WTC11 (cell line): ENCODE measurements around the gene SPOP. TPM values are rescaled to one million over a fixed set of nuclear protein-coding genes. Genes with fewer than 3 reads are reported as not detected.
"Not testable (repeated sequence)": the region's sequence is repeated elsewhere in the genome, so short reads cannot be mapped to it uniquely, and the experiment has no call there.

Experiments
- ATAC-seq: fragments of 200-7000 bp; cut with Tn5 transposase; 2 replicates; pipeline ENCODE4 v1.10.0; 2021; ENCODE audit warnings: mild to moderate bottlenecking, moderate library complexity
- CTCF ChIA-PET: fragments of 300-600 bp; sonication (Branson Sonifier 250); formaldehyde crosslinking; loops from one replicate; lab custom pipeline; 2021; ENCODE audit warnings: antibody characterized with exemption; lab: Charles Lee
- POLR2A ChIA-PET: fragments of 350-600 bp; sonication (Branson Sonifier 250); formaldehyde crosslinking; loops from one replicate; lab custom pipeline; 2021; ENCODE audit warnings: antibody characterized with exemption; lab: Charles Lee
- DNase-seq: peaks from one replicate; pipeline ENCODE4 v3.0.0; 2021; ENCODE audit warnings: low spot score
- H3K27ac Mint-ChIP-seq: 2 replicates; pipeline ENCODE4 v1.8.0; 2021; ENCODE audit warnings: mixed read lengths
- H3K27me3 Mint-ChIP-seq: 2 replicates; pipeline ENCODE4 v1.8.0; 2021; ENCODE audit warnings: low read depth, mild to moderate bottlenecking, moderate library complexity, mixed read lengths
- H3K36me3 Mint-ChIP-seq: 2 replicates; pipeline ENCODE4 v1.8.0; 2021; ENCODE audit warnings: mixed read lengths
- H3K4me1 Mint-ChIP-seq: 2 replicates; pipeline ENCODE4 v1.8.0; 2022; ENCODE audit warnings: mixed read lengths
- H3K4me3 Mint-ChIP-seq: 2 replicates; pipeline ENCODE4 v1.8.0; 2021; ENCODE audit warnings: mild to moderate bottlenecking, moderate library complexity, mixed read lengths
- H3K9me3 Mint-ChIP-seq: 2 replicates; pipeline ENCODE4 v1.8.0; 2021; ENCODE audit warnings: mixed read lengths
- E2F1 ChIP-seq: sonication (generic); formaldehyde crosslinking; IDR thresholded peaks from 2 replicates; pipeline ENCODE4 v1.8.0; 2022; ENCODE audit warnings: mild to moderate bottlenecking, missing genetic modification reagents
- FOXP4 ChIP-seq: sonication (generic); formaldehyde crosslinking; IDR thresholded peaks from 2 replicates; pipeline ENCODE4 v1.8.0; 2022; ENCODE audit warnings: mild to moderate bottlenecking, missing genetic modification reagents
- GRHL2 ChIP-seq: fragments of 250-450 bp; sonication (Bioruptor Pico); IDR thresholded peaks from 2 replicates; pipeline ENCODE4 v1.8.0; 2022; ENCODE audit warnings: mild to moderate bottlenecking, moderate library complexity; ENCODE audit not compliant: insufficient replicate concordance, severe bottlenecking
- JAZF1 ChIP-seq: fragments of 250-450 bp; sonication (Bioruptor Pico); IDR thresholded peaks from 2 replicates; pipeline ENCODE4 v1.9.0; 2021; ENCODE audit warnings: moderate library complexity, mild to moderate bottlenecking, inconsistent platforms
- PRRX2 ChIP-seq: fragments of 250-450 bp; sonication (Bioruptor Pico); IDR thresholded peaks from 2 replicates; pipeline ENCODE4 v1.8.0; 2021; ENCODE audit warnings: mild to moderate bottlenecking
- TCF7 ChIP-seq: sonication (generic); formaldehyde crosslinking; IDR thresholded peaks from 2 replicates; pipeline ENCODE4 v1.8.0; 2022; ENCODE audit warnings: mild to moderate bottlenecking, low read depth, missing genetic modification reagents, moderate library complexity
- ZNF416 ChIP-seq: fragments of 250-450 bp; sonication (Bioruptor Pico); IDR thresholded peaks from 2 replicates; pipeline ENCODE4 v1.9.0; 2021; ENCODE audit warnings: mild to moderate bottlenecking, inconsistent platforms
- ZNF532 ChIP-seq: fragments of 250-450 bp; sonication (Bioruptor Pico); IDR thresholded peaks from 2 replicates; pipeline ENCODE4 v1.9.0; 2021; ENCODE audit warnings: mild to moderate bottlenecking, borderline replicate concordance
- total RNA-seq: library from RNA; stranded (reverse); gene quantifications from 3 replicates; pipeline ENCODE4 v1.2.3, GENCODE V29; 2021
- TF ChIP-seq, protein P1 (sequence below): fragments of 250-450 bp; sonication (Bioruptor Pico); IDR thresholded peaks from 2 replicates; pipeline ENCODE4 v1.9.0; 2021; ENCODE audit warnings: mild to moderate bottlenecking

Gene SPOP
- total RNA-seq, 1 experiment from 2014 or later = 19.2 TPM

DNA sequence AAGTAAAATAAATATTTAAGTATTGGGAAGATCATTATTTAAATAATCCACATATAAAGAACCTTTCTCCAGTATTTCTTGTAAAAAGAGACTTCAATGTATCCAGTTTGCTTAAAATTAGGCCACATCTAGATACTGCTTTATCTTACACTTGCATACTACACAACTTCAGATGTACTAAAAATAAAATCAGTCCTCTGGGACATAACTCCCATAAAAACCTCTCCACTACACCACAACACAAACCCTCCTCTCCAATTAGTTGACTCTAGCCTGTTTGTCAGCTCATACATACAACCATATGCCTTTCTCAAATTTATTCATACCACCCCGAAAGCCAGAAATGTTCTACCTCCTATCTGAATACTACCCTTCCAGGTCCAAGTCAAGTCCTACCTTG, 21.6 kb downstream of the SPOP start:
- peaks cover 8% of the 10 kb centered on the region; the same call in 1 of the 2 replicates for H3K36me3 Mint-ChIP-seq
- ATAC-seq = no peak

DNA sequence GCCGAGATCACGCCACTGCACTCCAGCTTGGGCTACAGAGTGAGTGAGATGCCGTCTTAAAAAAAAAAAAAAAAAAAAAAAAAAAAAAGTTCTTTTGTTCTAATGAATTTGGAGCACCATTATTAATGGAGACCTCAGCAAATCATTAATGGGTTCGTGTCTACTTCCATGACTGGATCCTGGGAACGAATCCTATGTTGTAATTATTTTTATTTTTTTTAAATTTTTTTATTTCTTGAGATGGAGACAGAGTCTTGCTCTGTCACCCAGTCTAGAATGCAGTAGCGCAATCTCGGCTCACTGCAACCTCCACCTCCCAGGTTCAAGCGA, 30.7 kb downstream of the SPOP start:
- POLR2A ChIA-PET = no interaction called here
- DNase-seq = no peak
- no peak overlapping the region for H3K4me3 Mint-ChIP-seq
- TF ChIP-seq, protein P1, sequence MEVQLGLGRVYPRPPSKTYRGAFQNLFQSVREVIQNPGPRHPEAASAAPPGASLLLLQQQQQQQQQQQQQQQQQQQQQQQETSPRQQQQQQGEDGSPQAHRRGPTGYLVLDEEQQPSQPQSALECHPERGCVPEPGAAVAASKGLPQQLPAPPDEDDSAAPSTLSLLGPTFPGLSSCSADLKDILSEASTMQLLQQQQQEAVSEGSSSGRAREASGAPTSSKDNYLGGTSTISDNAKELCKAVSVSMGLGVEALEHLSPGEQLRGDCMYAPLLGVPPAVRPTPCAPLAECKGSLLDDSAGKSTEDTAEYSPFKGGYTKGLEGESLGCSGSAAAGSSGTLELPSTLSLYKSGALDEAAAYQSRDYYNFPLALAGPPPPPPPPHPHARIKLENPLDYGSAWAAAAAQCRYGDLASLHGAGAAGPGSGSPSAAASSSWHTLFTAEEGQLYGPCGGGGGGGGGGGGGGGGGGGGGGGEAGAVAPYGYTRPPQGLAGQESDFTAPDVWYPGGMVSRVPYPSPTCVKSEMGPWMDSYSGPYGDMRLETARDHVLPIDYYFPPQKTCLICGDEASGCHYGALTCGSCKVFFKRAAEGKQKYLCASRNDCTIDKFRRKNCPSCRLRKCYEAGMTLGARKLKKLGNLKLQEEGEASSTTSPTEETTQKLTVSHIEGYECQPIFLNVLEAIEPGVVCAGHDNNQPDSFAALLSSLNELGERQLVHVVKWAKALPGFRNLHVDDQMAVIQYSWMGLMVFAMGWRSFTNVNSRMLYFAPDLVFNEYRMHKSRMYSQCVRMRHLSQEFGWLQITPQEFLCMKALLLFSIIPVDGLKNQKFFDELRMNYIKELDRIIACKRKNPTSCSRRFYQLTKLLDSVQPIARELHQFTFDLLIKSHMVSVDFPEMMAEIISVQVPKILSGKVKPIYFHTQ = no peak
- TF ChIP-seq ZNF416 (CRISPR knock-in tag) (no peak), FOXP4 (no peak)
- TF ChIP-seq, all 79 proteins: peak for 0
- Mint-ChIP-seq H3K4me1 (peaks cover 19% of the 10 kb centered on the region), H3K27me3 (no peaks in the 10 kb centered on the region), H3K27ac (no peak overlapping the region), H3K9me3 (no peaks in the 10 kb centered on the region), H3K36me3 (no peaks in the 10 kb centered on the region)
- CTCF ChIA-PET = interaction anchor here (0.6 to 2.4 kb wide), 5 partner anchors 12 to 1903 kb away, joined by 3 to 13 read pairs (median 4); no protein-coding TSS in a partner anchor
- no peak for ATAC-seq

More for the DNA sequence above, 21.6 kb downstream of the SPOP start:
- Mint-ChIP-seq H3K9me3 (peaks cover 2% of the 10 kb centered on the region; the same call in 1 of the 2 replicates), H3K4me1 (no peaks in the 10 kb centered on the region), H3K27me3 (no peaks in the 10 kb centered on the region), H3K4me3 (no peak overlapping the region), H3K27ac (0 out of 2 replicates have a peak overlapping the region, but pooled peaks have one; percentile 2)
- DNase-seq = no peak
- no peak for TF ChIP-seq ZNF532 (CRISPR knock-in tag)
- no peak for TF ChIP-seq GRHL2
- no peak for TF ChIP-seq TCF7 (CRISPR knock-in tag)
- POLR2A ChIA-PET = no interaction called here
- CTCF ChIA-PET = no interaction called here

DNA sequence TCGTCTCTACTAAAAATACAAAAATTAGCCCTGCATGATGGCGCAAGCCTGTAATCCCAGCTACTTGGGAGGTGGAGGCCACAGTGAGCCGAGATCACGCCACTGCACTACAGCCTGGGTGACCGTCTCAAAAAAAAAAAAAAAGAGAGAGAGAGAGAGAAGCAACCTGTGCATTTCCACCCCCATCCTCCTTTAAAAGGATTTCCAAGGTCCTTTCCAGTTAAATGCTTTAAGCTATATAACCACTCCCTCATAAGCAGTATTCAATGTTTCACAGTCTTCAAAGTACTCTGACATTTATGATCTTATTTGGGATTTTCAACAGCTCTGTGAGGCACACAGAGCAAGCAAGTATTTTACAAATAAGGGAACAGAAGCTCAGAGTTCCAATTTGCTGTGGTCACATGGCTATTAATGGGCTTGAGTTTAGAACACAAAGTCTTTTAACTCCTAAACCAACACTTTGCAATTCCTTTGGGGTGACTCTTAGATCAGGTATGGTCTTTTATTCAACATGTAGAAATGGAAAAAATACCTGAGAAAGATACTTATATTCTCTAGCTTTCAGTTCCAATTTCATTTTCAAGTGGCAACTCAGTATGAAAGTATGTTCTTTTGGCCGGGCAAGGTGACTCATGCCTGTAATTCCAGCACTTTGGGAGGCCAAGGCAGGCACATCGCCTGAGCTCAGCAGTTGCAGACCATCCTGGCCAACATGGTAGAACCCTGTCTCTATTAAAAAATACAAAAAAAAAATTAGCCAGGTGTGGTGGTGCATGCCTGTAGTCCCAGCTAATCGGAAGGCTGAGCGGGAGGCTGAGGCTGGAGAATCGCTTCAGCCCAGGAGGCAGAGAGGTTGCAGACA, 31.3 kb downstream of the SPOP start:
- Mint-ChIP-seq H3K9me3 (no peaks in the 10 kb centered on the region), H3K4me3 (no peak overlapping the region), H3K4me1 (peaks cover 21% of the 10 kb centered on the region), H3K36me3 (no peaks in the 10 kb centered on the region), H3K27me3 (no peaks in the 10 kb centered on the region), H3K27ac (peak overlapping the region; percentile 20; the same call in 1 of the 2 replicates)
- no peak for DNase-seq
- CTCF ChIA-PET = interaction anchor here (0.6 to 2.4 kb wide), 7 partner anchors 12 to 1902 kb away, joined by 3 to 13 read pairs (median 3); no protein-coding TSS in a partner anchor
- POLR2A ChIA-PET = interaction anchor here (0.7 kb wide), 1 partner anchor 9 kb away, joined by 3 read pairs; no protein-coding TSS in a partner anchor
- ATAC-seq = no peak
- TF ChIP-seq JAZF1 (CRISPR knock-in tag) = no peak
- no peak for TF ChIP-seq PRRX2 (CRISPR knock-in tag)
- TF ChIP-seq E2F1 = no peak

DNA sequence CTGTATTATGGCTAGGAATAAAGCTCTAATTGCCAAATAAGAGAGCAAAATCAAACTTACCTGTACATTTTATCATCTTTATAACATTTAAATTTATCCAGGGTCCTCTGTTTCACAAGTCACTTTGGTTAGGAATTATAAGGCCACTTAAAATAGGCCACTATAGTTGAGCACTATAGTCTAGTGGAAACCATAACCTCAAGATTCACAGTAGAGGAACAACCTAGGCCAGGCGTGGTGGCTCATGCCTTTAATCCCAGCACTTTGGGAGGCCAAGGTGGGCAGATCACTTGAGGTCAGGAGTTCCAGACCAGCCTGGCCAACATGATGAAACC, 31.9 kb downstream of the SPOP start:
- DNase-seq, H3K27ac Mint-ChIP-seq, H3K9me3 Mint-ChIP-seq, ATAC-seq, H3K27me3 Mint-ChIP-seq, H3K36me3 Mint-ChIP-seq, H3K4me3 Mint-ChIP-seq, POLR2A ChIA-PET: not testable (repeated sequence)
- CTCF ChIA-PET = interaction anchor here (0.6 to 2.4 kb wide), 3 partner anchors 50 to 155 kb away, joined by 3 to 13 read pairs (median 3); no protein-coding TSS in a partner anchor
- H3K4me1 Mint-ChIP-seq = peaks cover 21% of the 10 kb centered on the region
